GM10847 (cell line): ENCODE data around the gene UTF1.

Experiments
- POLR2A ChIP-seq: IDR thresholded peaks from 2 replicates; pipeline ENCODE4 v1.6.1; 2011; ENCODE audit not compliant: insufficient read length; ENCODE audit errors: extremely low read depth

UTF1 gene

DNA sequence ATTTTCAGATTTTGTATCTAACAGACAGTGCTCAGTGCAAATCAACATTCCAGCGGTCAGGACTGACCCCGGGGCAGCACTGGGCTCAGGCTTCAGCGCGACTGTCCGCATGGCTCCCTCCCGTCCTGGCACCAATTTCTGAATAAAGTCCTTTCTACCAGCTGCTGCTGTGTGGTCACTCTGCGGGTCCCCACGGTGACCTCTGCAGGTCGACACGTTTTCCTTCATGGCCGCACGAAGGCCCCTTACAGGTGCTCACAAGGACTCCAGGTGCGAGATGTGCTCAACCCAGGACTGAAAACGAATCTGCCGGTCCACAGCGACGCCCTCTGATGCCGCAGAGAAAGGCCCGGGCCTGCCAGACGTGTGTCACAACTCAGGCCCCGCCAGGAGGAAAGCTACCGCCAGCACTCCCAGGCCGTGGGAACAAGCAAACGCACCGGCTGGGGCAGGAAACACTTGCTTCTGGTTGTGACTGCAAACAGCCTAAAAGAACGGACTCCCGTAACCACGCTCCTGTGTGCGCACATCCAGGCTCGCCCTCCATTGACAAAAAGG, 3.7 kb upstream of the UTF1 start:
- TF ChIP-seq POLR2A: no peak

DNA sequence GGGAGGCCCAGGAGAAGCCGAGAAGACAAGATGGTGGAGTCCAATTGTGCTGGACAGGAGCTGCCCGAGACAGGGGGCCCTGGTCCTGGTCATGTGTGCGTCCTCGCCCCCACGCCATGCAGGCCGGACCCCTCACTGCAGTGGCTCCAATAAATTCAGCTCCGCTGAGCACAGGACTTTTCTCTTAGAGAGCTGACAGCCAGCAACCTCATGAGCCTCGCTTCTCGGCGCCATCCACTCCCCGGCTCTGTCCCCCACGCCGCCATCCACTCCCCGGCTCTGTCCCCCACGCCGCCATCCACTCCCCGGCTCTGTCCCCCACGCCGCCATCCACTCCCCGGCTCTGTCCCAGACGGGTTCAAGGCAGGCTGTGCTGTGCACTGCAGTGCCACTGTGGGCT, 2.8 kb upstream of the UTF1 start:
- TF ChIP-seq POLR2A: no peak

DNA sequence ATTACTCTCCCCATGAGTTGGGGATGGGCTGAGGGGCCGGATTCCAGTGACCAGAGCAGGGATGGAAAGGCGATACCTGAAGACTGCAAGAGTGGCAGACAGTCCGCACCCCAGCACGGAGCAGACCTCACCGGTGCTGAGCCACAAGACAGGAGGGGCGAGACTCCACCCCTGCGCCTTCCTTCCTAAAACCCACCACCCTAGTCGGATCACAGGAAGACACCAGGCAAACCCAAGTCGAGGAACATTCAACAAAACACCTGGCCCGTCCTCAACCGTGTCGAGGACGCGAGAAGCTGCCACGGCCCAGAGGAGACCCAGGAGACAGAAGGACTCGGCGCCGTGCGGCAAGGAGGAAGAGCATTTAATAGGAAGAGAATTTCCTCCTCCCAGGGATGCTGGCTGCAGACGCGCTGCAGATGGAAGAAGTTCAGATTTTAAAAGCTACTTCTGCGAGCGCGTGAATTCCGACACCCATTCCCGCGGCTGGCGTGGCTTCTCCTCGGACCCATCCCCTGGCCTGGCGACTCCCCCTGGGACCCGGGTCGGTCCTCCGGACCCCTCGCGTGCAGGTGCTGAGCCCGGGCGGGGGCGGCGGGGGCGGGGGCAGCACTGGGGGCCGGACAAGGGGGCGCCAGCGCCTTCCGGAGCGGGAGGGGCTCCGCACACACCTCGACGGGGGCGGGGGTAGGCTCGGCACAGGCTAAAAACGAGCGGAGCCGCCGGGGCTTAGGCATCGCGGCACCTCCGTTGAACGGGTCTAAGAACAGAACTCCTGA, 563 bp upstream of the UTF1 start:
- TF ChIP-seq POLR2A: no peak

DNA sequence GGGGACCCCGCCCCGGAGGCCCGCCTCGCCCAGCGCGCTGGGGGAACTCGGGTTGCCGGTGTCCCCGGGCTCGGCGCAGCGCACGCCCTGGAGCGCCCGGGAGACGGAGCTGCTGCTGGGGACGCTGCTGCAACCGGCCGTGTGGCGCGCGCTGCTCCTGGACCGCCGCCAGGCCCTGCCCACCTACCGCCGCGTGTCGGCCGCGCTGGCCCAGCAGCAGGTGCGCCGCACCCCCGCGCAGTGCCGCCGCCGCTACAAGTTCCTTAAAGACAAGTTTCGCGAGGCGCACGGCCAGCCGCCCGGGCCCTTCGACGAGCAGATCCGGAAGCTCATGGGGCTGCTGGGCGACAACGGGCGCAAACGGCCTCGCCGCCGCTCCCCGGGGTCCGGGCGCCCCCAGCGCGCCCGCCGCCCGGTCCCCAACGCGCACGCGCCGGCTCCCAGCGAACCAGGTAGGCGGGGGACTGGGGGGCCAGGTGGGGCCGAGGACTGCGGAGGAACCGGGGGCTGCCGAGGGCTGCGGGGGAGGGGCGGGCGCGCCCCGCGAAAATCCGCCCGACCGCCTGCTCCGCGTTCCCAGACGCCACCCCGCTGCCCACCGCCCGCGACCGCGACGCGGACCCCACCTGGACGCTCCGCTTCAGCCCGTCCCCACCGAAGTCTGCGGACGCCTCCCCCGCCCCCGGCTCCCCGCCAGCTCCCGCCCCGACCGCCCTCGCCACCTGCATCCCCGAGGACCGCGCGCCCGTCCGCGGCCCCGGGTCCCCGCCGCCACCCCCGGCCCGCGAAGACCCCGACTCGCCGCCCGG, 574 bp downstream of the UTF1 start:
- no peak for TF ChIP-seq POLR2A

DNA sequence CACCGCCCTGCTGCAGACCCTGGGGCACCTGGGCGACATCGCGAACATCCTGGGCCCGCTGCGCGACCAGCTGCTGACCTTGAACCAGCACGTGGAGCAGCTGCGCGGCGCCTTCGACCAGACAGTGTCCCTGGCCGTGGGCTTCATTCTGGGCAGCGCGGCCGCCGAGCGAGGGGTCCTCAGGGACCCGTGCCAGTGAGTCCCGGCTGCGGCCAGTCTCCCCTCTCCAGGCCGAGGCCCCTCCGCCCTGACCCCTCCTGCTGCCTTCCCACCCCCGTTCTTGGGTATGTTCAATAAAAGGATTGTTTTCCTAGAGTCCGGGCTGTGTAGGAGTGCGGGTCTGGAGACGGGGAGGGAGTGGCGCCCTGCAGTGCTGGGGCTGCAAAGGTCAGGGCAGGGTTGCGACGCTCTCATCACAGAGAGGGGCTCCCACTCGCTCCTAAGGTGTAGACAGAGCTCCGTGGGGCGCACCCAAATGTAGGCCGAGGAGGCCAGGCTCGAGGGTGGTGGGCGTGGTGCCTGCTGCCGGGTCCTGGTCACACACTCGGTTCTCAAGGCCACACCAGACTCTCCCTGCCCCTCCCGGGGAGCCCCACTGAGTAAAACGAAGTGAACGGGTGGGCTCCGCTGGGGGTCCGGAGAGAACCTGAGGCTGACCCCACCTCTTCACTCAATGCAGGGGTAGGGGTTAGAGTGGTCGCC, 1.4 kb downstream of the UTF1 start:
- no peak for TF ChIP-seq POLR2A

DNA sequence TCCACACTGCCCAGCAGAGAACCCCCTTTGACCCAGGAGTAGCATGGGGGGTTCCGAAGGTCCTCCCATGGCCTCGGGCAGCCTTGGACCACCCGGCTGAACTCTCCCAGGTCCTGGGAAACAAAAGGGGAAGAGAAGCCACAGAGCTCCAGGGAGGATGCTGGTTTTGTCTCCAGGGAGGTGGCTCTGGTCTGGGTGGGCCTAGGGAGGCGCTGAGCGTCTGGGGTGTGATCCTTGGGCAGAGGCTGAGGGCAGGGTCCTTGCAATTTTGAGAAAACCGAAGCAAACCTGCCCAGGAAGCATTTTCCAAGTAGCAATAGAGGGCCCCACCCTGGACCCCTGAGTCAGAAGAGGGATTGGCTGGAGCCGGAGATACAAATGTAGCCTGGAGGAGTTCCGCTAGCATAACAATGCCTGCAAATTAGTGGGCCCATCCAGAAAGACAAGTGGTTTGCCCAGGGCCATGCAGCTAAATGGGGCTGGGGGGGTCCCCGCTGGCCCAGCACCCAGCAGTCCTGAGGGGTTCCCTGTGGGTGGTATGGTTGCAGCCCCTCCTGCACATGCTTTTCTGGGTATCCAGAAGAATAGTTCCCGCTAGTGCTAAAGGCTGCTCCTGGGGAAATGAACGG, 2.0 kb downstream of the UTF1 start:
- TF ChIP-seq POLR2A: no peak

DNA sequence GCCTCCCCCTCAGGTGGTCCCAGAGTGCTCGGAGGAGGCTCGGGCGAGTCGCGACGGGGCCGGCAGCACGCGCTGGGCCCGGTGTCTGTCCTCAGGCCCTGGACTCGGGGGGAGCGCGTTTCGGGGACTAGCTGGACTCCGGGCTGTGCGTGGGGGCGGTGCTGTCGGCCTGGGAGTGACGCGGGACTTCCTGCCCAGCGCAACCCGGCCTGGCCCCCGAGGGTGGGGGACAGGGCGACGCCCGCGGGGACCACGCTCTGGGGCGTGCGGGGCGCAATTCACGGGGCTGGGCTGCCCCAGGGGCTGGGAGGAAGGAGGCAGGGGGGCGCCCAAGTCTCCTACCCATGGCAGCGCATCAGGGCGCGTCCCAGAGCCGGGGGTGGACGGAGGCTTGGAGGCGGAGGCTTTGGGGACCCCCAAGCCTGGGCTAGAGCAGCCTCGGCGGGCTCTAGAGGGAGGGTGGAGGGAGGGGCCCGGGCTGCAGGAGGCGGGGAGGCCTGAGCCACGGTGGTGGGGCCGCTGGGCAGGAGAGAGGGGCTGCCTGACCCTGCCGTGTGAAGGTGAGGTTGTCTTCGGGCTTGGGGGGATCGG, 5.3 kb downstream of the UTF1 start:
- no peak for TF ChIP-seq POLR2A

DNA sequence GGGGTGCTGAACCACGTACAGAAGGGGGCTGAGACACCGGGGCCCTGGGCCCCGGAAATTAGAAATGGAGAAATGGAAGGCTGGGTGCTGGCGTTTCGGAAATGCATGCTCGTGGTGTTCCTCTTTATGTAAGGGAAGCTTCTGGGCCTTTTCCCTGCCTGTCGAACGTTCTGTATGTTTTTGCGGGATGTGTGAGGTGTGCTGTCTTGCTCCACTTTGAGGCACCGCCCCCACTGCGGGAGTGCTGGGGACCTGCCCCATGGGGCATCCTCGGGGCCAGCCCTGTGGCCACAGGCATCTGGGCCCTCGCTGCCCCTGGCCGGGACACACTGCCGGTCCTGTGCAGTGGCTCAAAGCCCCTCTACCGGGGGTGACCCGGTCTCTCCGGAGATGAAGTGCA, 5.9 kb downstream of the UTF1 start:
- no peak for TF ChIP-seq POLR2A

DNA sequence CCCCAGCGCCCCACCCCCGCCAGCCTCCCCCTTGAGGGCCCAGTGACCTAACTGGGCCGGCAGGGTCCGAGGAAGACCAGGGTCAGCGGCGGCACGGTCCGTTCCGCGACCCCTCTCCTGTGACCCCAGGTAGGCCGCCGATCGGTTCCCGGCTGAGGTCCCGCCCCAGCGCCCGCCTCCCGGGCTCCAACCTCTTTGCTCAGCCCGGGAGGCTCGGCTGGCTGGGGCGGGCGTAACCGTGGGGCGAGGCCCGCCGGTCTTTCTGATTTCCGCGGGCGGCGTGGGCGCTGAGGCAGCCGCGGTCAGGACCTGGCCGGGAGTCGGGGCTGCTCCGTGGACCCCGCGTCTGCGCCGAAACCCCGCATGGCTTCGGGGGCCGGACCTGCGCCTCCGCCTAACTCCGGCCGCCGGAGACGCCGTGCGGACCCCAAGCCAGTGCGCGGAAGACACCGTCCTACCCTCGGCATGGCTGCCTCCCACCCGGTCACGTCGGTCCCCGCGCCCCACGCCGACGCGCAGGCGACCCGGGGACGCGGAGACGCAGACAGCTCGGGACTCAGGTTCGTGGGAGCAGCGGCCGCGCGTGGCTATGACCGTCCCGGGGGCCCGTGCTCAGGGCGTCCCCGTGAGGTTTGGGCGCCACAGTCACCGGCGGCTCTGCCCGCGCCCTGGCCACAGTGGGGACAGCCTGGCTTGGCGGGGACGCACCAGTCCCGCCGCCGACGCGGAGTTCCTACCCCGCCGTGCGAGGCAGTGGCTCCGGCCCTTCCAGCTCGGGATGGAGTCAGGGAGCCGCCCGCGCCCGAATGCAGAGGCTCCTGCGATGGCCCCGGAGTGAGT, 6.6 kb downstream of the UTF1 start:
- no peak for TF ChIP-seq POLR2A

DNA sequence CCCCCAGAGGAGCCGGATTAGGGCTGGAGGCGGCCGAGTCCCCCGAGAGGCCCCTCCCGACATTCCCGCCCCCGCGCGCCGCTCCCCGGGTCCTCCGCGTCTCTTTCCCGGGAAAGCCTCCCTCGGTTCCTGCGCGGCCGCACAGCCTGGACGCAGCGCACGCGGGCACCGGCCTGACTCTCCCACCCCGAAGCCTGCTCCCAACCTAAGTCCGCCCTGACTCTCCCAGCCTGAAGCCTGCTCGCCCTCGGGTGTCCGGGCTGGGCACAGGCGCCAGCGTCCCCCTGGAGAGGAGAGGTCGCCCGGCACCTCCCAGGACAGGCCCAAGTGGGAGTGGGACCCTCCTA, 7.2 kb downstream of the UTF1 start:
- TF ChIP-seq POLR2A: no peak

DNA sequence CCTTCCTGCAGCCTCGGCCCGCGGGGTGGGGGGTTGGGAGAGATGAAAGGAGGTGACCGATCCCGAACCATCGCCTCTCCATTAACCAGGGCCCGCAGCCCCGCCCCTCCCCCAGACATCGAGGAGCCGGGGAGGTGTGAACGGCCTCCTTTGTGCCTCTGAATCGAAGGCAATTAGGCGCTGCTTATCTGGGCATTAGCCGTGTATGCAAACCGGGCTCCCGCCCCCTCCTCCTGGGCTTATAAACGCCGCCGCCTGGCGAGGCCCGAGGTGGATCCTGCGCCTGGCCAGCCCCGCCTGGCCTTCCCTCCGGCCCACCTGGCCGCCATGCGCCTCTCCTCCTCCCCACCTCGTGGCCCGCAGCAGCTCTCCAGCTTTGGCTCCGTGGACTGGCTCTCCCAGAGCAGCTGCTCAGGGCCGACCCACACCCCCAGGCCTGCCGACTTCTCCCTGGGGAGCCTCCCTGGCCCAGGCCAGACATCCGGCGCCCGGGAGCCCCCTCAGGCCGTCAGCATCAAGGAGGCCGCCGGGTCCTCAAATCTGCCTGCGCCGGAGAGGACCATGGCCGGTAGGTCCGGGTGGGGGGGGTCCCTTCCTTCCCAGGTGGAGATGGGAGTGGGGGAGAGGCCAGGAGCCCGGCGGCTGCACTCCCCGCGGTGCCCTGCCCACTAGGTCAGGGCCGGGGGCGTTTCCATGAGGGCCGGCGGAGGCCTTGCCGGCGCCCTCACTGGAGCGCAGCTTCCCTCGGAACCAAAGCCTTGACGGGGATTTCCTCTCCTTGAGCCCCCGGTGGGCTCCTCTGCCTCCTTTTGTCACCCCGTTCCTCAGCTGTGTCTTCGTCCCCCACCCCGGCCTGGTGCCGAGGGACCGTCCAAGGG, 7.8 kb downstream of the UTF1 start, which contains the start of gene VENTX:
Gene VENTX, plus strand, starts transcription at position 268 of the 878 bp plus-strand sequence. Its CDS starts 60 bp downstream, at position 328.
- TF ChIP-seq POLR2A: no peak

DNA sequence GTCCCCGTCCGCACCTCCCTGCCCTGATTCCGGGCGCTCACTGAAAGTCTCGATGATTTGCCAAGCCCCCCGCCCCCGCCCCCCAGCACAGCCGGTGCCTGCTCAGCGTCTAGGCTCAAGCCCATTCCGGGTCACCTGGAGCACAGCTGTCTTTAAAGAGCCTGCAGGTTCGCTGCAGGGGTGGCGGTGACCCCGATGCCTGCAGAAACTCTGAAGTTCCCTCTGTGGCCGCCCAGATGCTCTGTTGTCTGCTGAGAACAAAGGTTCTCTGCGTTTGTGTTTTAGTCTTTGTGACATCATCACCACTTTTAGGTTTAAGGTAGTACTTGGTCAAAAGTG, 8.4 kb downstream of the UTF1 start:
- TF ChIP-seq POLR2A: no peak

DNA sequence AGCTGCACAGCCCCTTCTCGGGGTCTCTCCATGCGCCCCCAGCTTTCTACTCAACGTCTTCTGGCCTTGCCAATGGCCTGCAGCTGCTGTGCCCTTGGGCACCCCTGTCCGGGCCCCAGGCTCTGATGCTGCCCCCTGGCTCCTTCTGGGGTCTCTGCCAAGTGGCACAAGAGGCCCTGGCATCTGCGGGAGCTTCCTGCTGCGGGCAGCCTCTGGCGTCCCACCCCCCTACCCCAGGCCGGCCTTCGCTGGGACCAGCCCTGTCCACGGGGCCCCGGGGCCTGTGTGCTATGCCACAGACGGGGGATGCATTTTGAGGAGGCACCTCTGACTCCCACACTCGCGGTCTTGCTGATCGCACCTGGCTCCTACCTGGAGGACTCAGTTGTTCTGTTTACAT, 10.0 kb downstream of the UTF1 start:
- no peak for TF ChIP-seq POLR2A
